WTC11 (cell line): ENCODE data around the gene DDX5. TPM values are rescaled to one million over a fixed set of nuclear protein-coding genes. Genes with fewer than 3 reads are reported as not detected.

Source experiments
- ATAC-seq: fragments of 200-7000 bp; cut with Tn5 transposase; 2 replicates; pipeline ENCODE4 v1.10.0; 2021; ENCODE audit warnings: mild to moderate bottlenecking, moderate library complexity
- CTCF ChIA-PET: fragments of 300-600 bp; sonication (Branson Sonifier 250); formaldehyde crosslinking; loops from one replicate; lab custom pipeline; 2021; ENCODE audit warnings: antibody characterized with exemption; lab: Charles Lee
- POLR2A ChIA-PET: fragments of 350-600 bp; sonication (Branson Sonifier 250); formaldehyde crosslinking; loops from one replicate; lab custom pipeline; 2021; ENCODE audit warnings: antibody characterized with exemption; lab: Charles Lee
- DNase-seq: peaks from one replicate; pipeline ENCODE4 v3.0.0; 2021; ENCODE audit warnings: low spot score
- H3K27ac Mint-ChIP-seq: 2 replicates; pipeline ENCODE4 v1.8.0; 2021; ENCODE audit warnings: mixed read lengths
- H3K27me3 Mint-ChIP-seq: 2 replicates; pipeline ENCODE4 v1.8.0; 2021; ENCODE audit warnings: low read depth, mild to moderate bottlenecking, moderate library complexity, mixed read lengths
- H3K36me3 Mint-ChIP-seq: 2 replicates; pipeline ENCODE4 v1.8.0; 2021; ENCODE audit warnings: mixed read lengths
- H3K4me1 Mint-ChIP-seq: 2 replicates; pipeline ENCODE4 v1.8.0; 2022; ENCODE audit warnings: mixed read lengths
- H3K4me3 Mint-ChIP-seq: 2 replicates; pipeline ENCODE4 v1.8.0; 2021; ENCODE audit warnings: mild to moderate bottlenecking, moderate library complexity, mixed read lengths
- H3K9me3 Mint-ChIP-seq: 2 replicates; pipeline ENCODE4 v1.8.0; 2021; ENCODE audit warnings: mixed read lengths
- AR ChIP-seq: fragments of 250-450 bp; sonication (Bioruptor Pico); IDR thresholded peaks from 2 replicates; pipeline ENCODE4 v1.9.0; 2021; ENCODE audit warnings: mild to moderate bottlenecking
- CDX4 ChIP-seq: fragments of 250-450 bp; sonication (Bioruptor Pico); IDR thresholded peaks from 2 replicates; pipeline ENCODE4 v1.9.0; 2021; ENCODE audit warnings: moderate library complexity, mild to moderate bottlenecking, inconsistent platforms, borderline replicate concordance
- E2F4 ChIP-seq: sonication (generic); formaldehyde crosslinking; IDR thresholded peaks from 2 replicates; pipeline ENCODE4 v1.8.1; 2022; ENCODE audit warnings: low read depth, mild to moderate bottlenecking, moderate library complexity, missing genetic modification reagents, borderline replicate concordance
- EMX1 ChIP-seq: fragments of 250-450 bp; sonication (Bioruptor Pico); IDR thresholded peaks from 2 replicates; pipeline ENCODE4 v1.8.0; 2021; ENCODE audit warnings: mild to moderate bottlenecking
- ERG ChIP-seq: fragments of 250-450 bp; sonication (Bioruptor Pico); IDR thresholded peaks from 2 replicates; pipeline ENCODE4 v1.8.0; 2021; ENCODE audit warnings: mild to moderate bottlenecking
- FOXP1 ChIP-seq: sonication (generic); formaldehyde crosslinking; IDR thresholded peaks from 2 replicates; pipeline ENCODE4 v1.8.0; 2022; ENCODE audit warnings: missing genetic modification reagents, mild to moderate bottlenecking, moderate library complexity, borderline replicate concordance
- MXD4 ChIP-seq: fragments of 250-450 bp; sonication (Bioruptor Pico); IDR thresholded peaks from 2 replicates; pipeline ENCODE4 v1.8.0; 2021; ENCODE audit warnings: mild to moderate bottlenecking, moderate library complexity, borderline replicate concordance
- NFATC4 ChIP-seq: fragments of 250-450 bp; sonication (Bioruptor Pico); IDR thresholded peaks from 2 replicates; pipeline ENCODE4 v1.9.0; 2021; ENCODE audit warnings: mild to moderate bottlenecking
- NFE2L1 ChIP-seq: sonication (generic); formaldehyde crosslinking; IDR thresholded peaks from 2 replicates; pipeline ENCODE4 v1.8.1; 2023; ENCODE audit warnings: missing genetic modification reagents
- PRRX2 ChIP-seq: fragments of 250-450 bp; sonication (Bioruptor Pico); IDR thresholded peaks from 2 replicates; pipeline ENCODE4 v1.8.0; 2021; ENCODE audit warnings: mild to moderate bottlenecking
- RORB ChIP-seq: fragments of 250-450 bp; sonication (Bioruptor Pico); IDR thresholded peaks from 2 replicates; pipeline ENCODE4 v1.9.0; 2021; ENCODE audit warnings: mild to moderate bottlenecking
- ZNF219 ChIP-seq: sonication (generic); formaldehyde crosslinking; IDR thresholded peaks from 2 replicates; pipeline ENCODE4 v1.8.0; 2023; ENCODE audit warnings: missing genetic modification reagents, mild to moderate bottlenecking, borderline replicate concordance
- ZNF263 ChIP-seq: sonication (generic); formaldehyde crosslinking; IDR thresholded peaks from 2 replicates; pipeline ENCODE4 v1.8.1; 2022; ENCODE audit warnings: low read depth, mild to moderate bottlenecking, moderate library complexity, missing genetic modification reagents
- ZNF416 ChIP-seq: fragments of 250-450 bp; sonication (Bioruptor Pico); IDR thresholded peaks from 2 replicates; pipeline ENCODE4 v1.9.0; 2021; ENCODE audit warnings: mild to moderate bottlenecking, inconsistent platforms
- ZNF425 ChIP-seq: fragments of 250-450 bp; sonication (Bioruptor Pico); conservative IDR thresholded peaks from 2 replicates; pipeline ENCODE4 v1.9.0; 2021; ENCODE audit warnings: mild to moderate bottlenecking
- ZNF532 ChIP-seq: fragments of 250-450 bp; sonication (Bioruptor Pico); IDR thresholded peaks from 2 replicates; pipeline ENCODE4 v1.9.0; 2021; ENCODE audit warnings: mild to moderate bottlenecking, borderline replicate concordance
- ZNF671 ChIP-seq: fragments of 250-450 bp; sonication (Bioruptor Pico); IDR thresholded peaks from 2 replicates; pipeline ENCODE4 v1.8.0; 2021; ENCODE audit warnings: mild to moderate bottlenecking
- total RNA-seq: library from RNA; stranded (reverse); gene quantifications from 3 replicates; pipeline ENCODE4 v1.2.3, GENCODE V29; 2021

The DDX5 gene
- total RNA-seq, 1 experiment from 2014 or later = 612 TPM

GRCh38 chr17:64499805-64500486, 6.1 kb downstream of the DDX5 start:
- CTCF ChIA-PET = interaction anchor here (0.5 kb wide), 1 partner anchor 149 kb away, joined by 3 read pairs; no protein-coding TSS in a partner anchor
- Mint-ChIP-seq H3K9me3 (no peaks in the 10 kb centered on the region), H3K4me1 (peaks cover 68% of the 10 kb centered on the region), H3K4me3 (no peak overlapping the region), H3K27me3 (no peaks in the 10 kb centered on the region), H3K36me3 (peaks cover 58% of the 10 kb centered on the region), H3K27ac (peak overlapping the region; percentile 68; the same call in 1 of the 2 replicates)
- ATAC-seq (no peak), DNase-seq (no peak)
- POLR2A ChIA-PET = no interaction called here
- TF ChIP-seq ZNF263 (CRISPR knock-in tag) (no peak), ZNF416 (CRISPR knock-in tag) (peak; percentile 74; the same call in 1 of the 2 replicates), RORB (peak; percentile 88; the same call in 1 of the 2 replicates), ZNF671 (CRISPR knock-in tag) (0 out of 2 replicates have a peak, but pooled peaks have one; percentile 21), NFATC4 (CRISPR knock-in tag) (0 out of 2 replicates have a peak, but pooled peaks have one; percentile 39), E2F4 (no peak)

- ChIA-PET CTCF (interaction anchor here (1.0 to 1.2 kb wide), 2 partner anchors 79 to 151 kb away, joined by 3 to 5 read pairs; no protein-coding TSS in a partner anchor), POLR2A (interaction anchor here (0.6 kb wide), 1 partner anchor 730 kb away, joined by 4 read pairs; no protein-coding TSS in a partner anchor)
- no peak for DNase-seq
- Mint-ChIP-seq H3K27ac (peak overlapping the region; percentile 89), H3K36me3 (peaks cover 55% of the 10 kb centered on the region), H3K9me3 (no peaks in the 10 kb centered on the region), H3K27me3 (no peaks in the 10 kb centered on the region), H3K4me3 (peak overlapping the region; percentile 100), H3K4me1 (peaks cover 66% of the 10 kb centered on the region)
- TF ChIP-seq MXD4 (CRISPR knock-in tag) (no peak), ZNF416 (CRISPR knock-in tag) (peak; percentile 85), ERG (peak; percentile 90; the same call in 1 of the 2 replicates), ZNF425 (CRISPR knock-in tag) (peak; percentile 85), EMX1 (CRISPR knock-in tag) (peak; percentile 55), ZNF671 (CRISPR knock-in tag) (peak; percentile 85; the same call in 1 of the 2 replicates), PRRX2 (CRISPR knock-in tag) (0 out of 2 replicates have a peak, but pooled peaks have one; percentile 30), AR (CRISPR knock-in tag) (peak; percentile 38; the same call in 1 of the 2 replicates), FOXP1 (CRISPR knock-in tag) (no peak), ZNF532 (CRISPR knock-in tag) (peak; percentile 60; the same call in 1 of the 2 replicates), CDX4 (CRISPR knock-in tag) (peak; percentile 7; the same call in 1 of the 2 replicates), RORB (0 out of 2 replicates have a peak, but pooled peaks have one; percentile 4), ZNF219 (no peak), NFE2L1 (no peak), NFATC4 (CRISPR knock-in tag) (peak; percentile 81)
- no peak for ATAC-seq
Observed at GRCh38 chr17:64498308-64499203, 7.5 kb downstream of the DDX5 start.
